Measurements from ENCODE around the gene PARL.

DNA sequence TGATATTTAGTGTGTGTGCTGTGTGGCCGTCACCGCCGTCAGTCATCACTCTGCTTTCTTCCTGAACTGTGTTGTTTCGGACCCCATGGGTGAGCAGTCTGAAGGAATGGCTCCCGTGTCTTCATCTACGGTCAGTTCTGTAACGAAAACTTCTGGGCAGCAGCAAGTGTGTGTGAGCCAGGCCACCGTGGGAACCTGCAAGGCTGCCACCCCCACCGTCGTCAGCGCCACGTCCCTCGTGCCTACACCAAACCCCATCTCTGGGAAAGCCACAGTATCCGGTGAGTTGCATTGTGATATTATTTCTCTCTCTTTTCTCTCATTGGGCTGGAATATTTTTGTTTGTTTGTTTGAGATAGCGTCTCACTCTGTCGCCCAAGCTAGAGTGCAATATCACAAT lies 94.0 kb downstream of the PARL start:
- no peak for TF ChIP-seq CTCF (IDR thresholded peaks at IDR 0.05 in 8 of 11, conservative IDR thresholded peaks at IDR 0.05 in 3 of 11)
- TF ChIP-seq POLR2AphosphoS5 (IDR thresholded peaks at IDR 0.05) = no peak

Data from spleen (tissue), 7 donors.